NCI-H69 (cell line): ENCODE results near the gene ECPAS.
A peak's percentile ranks its signal among the peaks of the same experiment; 100 is the strongest.
"Not testable (repeated sequence)": the region's sequence is repeated elsewhere in the genome, so short reads cannot be mapped to it uniquely, and the experiment has no call there.

Source experiments
- DNase-seq: peaks from one replicate; lab custom pipeline; 2025; lab: John Stamatoyannopoulos, UW

ECPAS gene, protein sequence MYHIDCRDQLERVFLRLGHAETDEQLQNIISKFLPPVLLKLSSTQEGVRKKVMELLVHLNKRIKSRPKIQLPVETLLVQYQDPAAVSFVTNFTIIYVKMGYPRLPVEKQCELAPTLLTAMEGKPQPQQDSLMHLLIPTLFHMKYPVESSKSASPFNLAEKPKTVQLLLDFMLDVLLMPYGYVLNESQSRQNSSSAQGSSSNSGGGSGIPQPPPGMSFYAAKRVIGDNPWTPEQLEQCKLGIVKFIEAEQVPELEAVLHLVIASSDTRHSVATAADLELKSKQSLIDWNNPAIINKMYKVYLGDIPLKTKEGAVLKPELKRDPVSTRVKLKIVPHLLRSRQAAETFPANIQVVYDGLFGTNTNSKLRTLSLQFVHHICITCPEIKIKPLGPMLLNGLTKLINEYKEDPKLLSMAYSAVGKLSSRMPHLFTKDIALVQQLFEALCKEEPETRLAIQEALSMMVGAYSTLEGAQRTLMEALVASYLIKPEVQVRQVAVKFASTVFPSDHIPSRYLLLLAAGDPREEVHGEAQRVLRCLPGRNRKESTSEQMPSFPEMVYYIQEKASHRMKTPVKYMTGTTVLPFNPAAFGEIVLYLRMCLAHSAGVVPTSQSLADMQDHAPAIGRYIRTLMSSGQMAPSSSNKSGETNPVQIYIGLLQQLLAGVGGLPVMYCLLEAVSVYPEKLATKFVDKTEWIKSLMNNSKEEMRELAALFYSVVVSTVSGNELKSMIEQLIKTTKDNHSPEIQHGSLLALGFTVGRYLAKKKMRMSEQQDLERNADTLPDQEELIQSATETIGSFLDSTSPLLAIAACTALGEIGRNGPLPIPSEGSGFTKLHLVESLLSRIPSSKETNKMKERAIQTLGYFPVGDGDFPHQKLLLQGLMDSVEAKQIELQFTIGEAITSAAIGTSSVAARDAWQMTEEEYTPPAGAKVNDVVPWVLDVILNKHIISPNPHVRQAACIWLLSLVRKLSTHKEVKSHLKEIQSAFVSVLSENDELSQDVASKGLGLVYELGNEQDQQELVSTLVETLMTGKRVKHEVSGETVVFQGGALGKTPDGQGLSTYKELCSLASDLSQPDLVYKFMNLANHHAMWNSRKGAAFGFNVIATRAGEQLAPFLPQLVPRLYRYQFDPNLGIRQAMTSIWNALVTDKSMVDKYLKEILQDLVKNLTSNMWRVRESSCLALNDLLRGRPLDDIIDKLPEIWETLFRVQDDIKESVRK (N-terminal part only)

DNA sequence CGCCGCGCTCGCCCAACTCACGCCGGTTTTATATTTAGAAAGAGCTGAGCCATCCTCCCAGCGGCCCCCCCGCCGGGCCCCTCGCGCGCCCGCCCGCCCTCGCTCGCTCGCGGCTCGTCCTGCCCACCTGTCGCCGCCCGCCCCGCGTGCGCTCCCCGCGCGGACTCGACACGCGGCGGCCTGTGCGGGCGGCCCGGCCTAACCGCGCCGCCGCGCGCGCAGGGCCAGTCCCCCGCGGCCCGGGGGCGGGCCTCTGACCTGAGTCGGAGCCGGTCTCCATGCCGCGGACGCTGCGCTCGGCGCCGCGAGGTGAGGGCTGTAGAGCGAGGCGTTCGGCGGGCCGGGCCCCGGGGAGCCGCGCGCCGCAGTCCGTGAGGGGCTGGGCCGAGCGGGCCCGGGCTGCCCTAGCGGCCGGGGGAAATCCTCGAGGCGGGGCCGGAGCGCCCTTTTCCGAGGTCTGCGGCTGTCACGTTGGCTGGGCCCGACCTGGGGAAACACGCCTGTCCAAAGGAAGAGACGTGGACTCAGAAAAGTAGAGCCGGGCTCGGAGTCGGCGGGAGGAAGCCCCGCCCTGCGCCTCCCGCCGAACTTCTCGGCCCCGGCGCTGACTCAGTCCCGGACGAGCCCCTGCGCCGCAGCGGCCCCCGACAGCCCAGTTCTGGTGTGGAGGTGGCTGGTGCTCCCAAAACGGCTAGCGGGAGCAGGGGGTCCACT, at the start of gene ECPAS:
Gene ECPAS (minus strand): TSS at position 526 of the 714 bp plus-strand sequence. CDS start 11,465 bp downstream, outside the sequence.
- peak; percentile 88 for DNase-seq

DNA sequence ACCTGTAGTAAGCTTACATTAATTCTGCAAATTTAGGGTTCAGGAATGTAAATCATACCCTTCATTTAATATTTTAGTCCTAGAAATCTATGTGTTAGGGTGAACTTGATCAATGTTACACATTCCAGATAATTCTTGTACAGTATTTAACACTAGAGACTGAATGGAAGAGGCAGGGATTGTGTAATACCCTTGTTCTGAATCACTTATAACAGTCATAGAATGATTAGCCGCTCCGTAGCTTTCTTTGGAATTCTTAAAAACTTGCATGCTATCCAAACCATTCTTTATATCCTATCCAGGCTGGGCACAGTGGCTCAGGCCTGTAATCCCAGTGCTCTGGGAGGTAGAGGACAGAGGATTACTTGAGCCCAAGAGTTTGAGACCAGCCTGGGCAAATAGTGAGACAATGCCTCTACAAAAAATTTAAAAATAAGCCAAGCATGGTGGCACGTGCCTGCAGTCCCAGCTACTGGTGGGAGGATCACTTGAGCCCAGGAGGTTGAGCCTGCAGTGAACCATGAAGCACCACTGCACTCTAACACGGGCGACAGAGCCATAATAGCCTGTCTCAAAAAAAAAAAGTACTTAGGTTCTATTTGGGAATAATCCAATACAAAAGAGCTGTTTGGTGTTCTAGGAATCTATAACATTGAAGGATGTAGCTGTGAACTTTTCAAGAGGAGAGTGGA, 49.1 kb upstream of the ECPAS start:
- no peak for DNase-seq

DNA sequence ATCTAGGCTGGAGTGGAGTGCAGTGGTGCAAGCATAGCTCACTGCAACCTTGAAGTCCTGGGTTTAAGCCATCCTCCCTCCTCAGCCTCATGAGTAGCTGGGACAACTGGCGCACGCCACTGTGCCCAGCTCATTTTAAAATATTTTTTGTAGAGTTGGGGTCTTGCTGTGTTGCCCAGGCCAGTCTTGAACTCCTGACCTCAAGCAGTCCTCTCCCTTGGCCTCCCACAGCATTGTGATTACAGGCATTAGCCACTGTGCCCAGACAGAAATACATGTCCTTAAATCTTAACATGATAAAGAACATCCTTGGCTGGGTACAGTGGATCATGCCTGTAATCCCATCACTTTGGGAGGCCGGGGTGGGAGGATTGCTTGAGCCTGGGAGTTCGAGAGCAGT, 47.5 kb upstream of the ECPAS start:
- no peak for DNase-seq

DNA sequence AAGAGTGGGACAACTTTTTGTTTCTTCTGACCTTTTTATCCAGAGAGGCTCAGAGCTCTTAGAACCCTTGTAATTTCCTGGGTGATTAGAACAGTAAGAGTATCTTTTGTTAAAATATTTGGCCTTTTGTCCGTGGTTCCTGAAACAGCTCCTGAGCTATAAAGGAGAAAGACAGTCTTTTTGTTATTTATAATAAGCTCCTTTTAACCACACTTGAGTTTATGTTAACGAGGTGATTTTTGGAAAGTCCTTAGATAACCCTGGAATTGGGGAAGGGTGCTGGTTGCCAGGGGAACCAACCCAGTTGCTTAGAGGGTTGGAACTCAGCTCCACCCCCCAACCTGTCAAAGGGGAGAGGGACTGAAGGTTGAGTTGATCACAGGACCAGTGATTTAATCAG, 45.6 kb upstream of the ECPAS start:
- DNase-seq, result no peak

DNA sequence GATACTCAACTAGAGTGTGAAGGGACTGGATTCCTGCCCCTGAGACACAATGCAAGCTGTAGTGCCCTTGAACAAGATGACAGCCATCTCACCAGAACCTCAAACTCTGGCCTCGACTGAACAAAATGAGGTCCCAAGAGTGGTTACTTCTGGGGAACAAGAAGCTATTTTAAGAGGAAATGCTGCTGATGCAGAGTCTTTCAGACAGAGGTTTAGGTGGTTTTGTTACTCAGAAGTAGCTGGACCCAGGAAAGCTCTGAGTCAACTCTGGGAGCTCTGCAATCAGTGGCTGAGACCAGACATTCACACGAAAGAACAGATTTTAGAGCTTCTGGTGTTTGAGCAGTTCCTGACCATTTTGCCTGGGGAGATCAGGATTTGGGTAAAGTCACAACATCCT, 43.2 kb upstream of the ECPAS start:
- no peak for DNase-seq

DNA sequence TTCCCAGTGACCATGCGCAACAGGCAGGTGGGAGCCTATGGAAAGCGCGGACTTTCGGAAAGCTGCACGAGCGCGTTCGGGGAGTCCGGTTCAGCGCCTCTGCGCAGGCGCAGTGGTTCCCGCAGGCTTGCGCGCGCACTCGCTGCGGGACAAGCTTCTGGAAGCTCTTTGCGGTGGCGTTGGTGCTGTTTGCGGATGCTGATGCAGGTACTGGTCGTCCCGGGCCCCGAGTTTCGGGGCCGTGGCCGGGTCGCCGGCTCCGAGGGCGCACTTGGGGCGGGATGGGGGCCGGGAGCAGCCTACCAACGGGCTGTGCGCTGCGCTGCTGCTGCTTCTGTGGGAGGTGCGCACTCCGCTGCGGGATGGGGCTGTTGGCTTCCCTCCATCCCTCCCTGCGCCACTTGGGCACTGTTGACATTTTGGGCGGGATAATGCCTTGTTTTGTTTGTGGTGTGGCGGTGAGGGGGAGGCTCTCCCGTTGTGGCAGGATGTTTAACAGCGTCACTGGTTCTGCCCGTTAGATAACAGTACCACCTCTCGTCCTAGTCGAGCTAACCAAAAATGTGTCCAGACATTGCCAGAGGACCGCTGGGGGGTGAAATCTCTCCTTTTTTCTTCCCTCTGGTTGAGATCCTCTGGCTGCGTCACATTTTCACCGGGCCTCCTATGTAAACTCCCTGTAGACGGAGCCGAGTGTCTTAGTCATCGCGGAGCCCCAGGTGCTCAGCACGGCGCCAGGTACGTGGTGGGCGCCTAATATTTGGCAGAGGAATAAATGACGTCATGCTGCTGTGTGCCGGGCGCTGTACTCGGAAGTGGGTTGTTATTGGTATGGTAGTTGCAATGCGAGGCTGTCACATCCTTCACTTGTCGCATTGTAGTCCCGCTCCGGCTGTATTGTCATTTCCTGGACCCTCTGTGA, 41.1 kb upstream of the ECPAS start, which contains the start of gene ZNF483:
Gene ZNF483 (plus strand): TSS at position 124 of the 922 bp plus-strand sequence. CDS start 2,217 bp downstream, outside the sequence.
- DNase-seq, result peak; percentile 97

DNA sequence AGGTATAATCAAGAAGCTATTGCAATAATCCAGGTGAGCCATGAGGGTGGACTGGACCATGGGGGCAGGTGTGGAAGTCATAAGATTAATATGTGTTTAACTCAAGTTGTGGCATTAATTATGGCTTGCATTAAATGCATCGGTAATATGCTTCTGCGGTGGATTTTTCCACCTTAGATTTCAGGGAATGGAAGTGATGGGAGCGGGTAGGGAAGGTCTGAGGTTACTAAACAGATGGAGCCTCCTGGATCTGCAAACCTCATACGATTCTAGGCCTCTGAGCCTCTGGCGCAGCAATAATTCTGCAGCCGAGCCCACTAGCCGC, 40.5 kb upstream of the ECPAS start:
- DNase-seq, result no peak

DNA sequence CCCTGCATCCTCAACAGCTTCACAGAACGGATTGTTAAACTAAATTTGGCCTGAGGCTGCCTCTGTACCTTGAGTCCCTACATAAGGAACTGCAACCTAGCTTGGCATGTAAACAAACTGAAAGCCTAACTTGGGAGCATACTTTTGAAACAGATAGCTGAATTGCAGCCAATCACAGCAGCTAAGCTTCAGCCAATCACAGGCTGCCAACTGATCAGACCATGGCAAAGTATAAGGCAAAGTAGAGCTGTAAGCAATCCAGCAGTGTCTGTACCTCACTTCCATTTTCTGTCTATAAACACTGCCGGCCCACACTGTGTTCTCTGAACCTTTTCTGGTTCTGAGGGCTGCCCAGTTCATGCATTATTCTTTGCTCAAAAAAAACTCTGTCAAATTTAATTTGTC, 31.9 kb upstream of the ECPAS start:
- DNase-seq, result peak; percentile 19

DNA sequence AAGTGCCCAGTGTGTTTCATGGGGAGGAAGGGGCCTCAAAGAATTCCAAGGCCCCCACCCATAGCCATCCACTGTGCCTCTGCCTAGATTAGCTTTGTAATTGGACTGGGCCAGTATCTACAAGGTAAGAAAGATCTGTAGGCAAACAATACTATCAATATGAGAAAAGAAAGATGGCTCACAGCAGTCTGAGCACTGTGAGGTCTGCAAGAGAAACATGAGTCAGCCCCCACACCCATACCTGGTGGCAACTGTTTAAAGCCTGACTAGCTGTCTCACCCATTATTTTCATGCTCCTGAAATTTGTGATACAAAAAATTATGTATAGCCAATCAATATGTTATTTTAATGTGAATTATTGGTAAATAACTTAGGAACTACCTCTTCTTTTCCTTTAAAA, 30.8 kb upstream of the ECPAS start:
- DNase-seq, result no peak

DNA sequence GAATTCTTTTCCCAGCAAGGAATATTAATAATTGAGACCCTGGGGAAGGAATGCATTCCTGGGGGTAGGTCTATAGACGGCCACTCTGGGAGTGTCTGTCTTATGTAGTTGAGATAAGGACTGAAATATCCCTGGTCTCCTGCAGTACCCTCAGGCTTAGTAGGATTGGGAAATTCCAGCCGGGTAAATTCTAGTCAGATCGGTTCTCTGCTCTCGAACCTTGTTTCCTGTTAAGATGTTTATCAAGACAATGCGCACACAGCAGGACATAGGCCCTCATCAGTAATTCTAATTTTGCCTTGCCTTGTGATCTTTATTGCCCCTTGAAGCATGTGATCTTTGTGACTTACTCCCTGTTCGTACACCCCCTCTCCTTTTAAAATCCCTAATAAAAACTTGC, 27.4 kb upstream of the ECPAS start:
- not testable (repeated sequence) for DNase-seq

DNA sequence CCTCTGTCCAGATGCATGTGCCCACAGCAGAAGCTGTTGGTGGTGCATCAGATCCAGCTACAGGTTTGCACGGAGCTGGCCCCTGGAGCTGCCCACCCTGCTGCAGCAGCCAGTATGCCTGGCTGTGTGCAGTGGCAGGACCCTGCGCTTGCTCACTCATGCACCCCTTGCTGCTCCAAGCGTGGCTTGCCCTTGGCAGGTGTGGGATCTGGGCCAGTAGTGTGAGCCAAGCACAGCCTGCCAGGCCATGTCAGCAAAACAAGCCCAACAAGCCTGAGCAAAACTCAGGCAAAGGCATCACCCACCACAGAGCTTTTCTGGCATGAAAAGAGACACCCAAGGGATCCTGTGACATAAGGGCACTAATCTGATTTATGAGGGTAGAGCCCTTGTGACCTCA, 18.3 kb upstream of the ECPAS start:
- no peak for DNase-seq

DNA sequence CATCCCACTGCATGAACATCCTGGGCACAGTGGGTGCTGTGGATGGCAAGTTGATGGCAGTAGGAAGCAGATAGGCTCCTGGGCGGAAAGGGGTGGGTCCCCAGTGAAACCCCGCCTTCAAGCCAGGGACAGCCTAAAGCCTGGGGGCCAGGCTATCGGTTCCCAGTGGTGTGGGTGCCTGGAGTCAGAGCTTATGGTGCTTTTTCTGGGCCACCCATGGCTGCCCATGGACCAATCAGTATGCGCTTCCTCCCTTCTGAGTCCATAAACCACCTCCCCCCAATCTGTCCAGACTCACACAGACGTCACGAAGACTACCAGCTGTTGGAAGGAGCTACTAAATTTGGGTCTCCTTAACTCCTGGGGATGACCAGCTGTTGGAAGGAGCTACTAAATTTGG, 17.5 kb upstream of the ECPAS start:
- DNase-seq, result no peak

DNA sequence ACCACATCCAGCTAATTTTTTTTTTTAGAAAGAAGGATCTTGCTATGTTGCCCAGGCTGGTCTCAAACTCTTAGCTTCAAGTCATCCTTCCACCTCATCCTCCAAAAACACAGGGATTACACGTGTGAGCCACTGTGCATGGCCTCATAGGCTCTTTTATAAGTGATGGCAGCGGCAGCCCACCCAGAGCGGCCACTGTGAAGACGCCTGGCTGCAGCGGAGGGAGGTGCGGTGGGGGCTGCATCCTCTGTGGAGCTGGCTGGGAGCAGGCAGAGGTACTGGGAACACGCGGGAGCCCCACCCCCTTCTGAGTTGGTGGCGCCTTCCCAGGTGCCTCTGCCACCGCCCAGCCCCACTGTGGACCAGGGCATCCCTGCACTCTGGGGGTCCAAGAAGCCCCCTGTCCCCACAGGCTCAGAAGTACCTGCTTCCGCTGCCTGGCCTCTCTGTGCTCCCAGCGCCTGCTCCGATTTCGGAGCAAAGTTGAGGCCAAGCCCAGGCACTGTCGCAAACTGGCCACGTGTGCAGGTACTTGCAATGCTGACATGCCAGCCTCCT, 16.9 kb upstream of the ECPAS start:
- no peak for DNase-seq

DNA sequence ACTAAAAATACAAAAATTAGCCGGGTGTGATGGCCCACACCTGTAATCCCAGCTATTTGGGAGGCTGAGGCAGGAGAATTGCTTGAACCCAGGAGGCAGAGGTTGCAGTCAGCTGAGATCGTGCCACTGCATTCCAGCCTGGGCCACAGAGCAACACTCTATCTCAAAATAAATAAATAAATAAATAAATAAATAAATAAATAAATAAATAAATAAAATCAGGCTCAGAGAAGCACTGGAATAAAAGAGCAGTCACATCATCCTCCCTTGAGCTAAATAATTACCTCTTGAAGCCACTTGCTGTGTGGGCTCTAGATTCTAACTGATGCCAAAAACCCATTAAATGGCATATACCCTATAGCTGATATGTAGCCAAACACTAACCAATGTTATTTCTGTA, 13.0 kb upstream of the ECPAS start:
- DNase-seq, result not testable (repeated sequence)

DNA sequence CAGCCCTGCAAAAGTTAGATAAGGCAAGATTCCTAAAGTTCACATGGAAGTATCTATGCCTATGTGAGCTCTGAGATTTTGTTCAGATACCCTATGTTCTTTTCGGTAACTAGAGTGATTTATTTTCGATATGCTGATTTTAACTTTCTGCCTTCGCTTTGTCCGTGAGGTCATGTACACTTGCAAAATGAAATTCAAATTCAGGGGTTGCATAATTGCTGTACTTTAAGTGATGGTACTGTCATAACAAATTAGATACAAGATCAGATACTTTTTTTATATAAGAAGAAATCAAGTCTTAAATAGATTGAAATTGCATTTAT, 350 bp upstream of the ECPAS start:
- DNase-seq, result no peak

DNA sequence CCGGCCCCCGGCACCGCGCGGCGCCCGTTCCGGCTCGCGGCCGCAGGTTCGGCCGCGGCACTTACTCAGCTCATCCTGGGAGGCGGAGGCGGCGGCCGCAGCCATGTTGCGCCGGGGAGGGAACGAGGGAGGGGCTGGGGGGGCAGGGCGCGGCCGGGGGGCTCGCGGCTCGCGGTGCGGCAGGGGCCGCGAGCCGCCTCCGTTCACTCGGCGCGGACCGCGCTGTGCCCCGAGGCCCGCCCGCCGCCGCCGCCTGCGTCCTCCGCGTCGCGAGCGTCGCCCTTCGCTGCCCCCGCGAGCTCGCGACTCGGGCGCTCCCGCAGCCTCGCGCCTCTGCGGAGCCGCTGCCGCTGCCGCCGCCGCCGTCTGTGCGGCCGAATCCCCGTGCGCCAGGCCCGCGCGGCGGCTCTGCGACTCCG, 735 bp downstream of the ECPAS start:
- DNase-seq, result peak; percentile 85

DNA sequence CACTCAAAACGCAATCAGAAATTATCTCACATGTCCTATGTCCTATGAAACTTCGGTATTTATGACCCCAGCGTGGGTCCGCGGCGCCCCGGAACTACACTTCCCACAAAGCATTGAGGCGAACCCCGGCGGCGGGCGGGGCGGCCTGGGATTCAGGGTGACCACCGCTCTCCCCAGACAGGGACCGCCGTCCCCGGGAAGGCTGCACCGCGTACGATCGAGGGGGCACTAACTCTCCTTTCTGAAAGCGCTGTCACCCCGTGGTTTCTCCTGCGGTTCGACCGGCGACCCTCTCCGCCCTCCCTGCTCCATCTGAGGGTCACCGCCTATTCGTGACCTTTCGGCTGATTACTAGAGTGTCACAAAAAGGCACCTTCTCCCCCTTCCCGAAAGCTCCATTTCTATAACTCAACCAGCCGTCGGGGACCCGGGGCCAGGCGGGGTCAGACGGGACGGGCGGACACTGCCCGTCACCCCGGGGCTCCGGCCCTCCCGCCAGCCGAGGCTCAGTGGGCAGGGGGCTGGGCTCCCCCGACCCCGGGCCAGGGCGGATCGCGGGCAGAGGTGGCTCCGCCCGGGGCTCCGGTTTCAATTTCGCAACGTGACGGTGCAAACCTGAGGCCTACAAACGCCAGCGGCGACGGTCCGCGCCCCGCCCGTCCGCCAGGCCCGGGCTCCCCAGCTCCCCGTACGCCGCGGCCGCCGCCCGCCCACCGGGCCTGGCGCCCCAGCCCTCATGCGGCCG, 1.3 kb downstream of the ECPAS start:
- peak; percentile 85 for DNase-seq

DNA sequence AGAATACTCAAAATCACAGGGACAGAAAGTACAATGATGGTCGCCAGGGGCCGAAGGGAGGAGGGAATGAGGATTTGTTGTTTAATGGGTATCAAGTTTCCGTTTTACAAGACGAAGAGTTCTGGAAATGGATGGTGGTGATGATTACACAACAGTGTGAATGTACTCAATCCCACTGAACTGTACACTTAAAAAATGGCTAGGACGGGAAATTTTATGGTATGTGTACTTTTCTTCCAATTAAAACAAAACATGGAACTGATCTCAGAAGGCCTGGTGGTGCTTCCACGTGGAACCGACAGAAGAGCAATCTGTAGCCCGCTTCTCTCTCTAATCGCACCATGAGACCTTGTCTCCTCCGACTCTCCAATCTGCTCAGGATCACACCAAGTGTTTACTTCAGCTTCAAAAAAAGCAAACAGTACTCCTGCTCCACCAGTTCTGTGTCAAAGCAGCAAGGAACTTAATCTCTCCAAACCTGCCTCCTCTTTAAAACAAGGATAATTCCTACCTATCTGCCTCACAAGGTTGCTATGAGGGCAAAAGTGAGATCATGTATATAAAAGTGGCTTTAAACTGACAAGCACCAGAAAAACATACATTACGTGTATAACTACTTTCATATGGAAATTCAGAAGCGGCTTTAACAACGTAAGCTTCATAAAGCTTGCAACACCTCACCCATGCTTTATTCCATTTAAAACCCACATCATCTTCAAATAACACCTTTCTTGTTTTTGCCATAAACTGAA, 2.1 kb downstream of the ECPAS start:
- peak; percentile 62 for DNase-seq
